K562 (cell line): ENCODE measurements around the gene HCFC1R1. TPM values are rescaled to one million over a fixed set of nuclear protein-coding genes. Genes with fewer than 3 reads are reported as not detected.

ENCODE experiments used
- ARID2 ChIP-seq: fragments of 450-650 bp; IDR thresholded peaks from 2 replicates; pipeline ENCODE4 v1.6.1; 2017; ENCODE audit warnings: antibody characterized with exemption, mild to moderate bottlenecking
- ASH1L ChIP-seq: fragments of 450-650 bp; IDR thresholded peaks from 2 replicates; pipeline ENCODE4 v1.6.1; 2018; ENCODE audit warnings: borderline replicate concordance, mild to moderate bottlenecking, low read depth; ENCODE audit not compliant: partially characterized antibody
- ELF4 ChIP-seq: fragments of 450-650 bp; formaldehyde crosslinking; IDR thresholded peaks from 2 replicates; pipeline ENCODE4 v1.4.0; 2022; ENCODE audit warnings: missing genetic modification characterization
- ESRRA ChIP-seq: fragments of 450-650 bp; IDR thresholded peaks from 2 replicates; pipeline ENCODE4 v1.6.1; 2014; ENCODE audit warnings: low read depth, mild to moderate bottlenecking, moderate library complexity, borderline replicate concordance
- KAT7 ChIP-seq: sonication (generic); formaldehyde crosslinking; IDR thresholded peaks from 2 replicates; pipeline ENCODE4 v1.8.0; 2022; ENCODE audit warnings: missing genetic modification reagents, mild to moderate bottlenecking, borderline replicate concordance
- NEUROD1 ChIP-seq: fragments of 150-350 bp; IDR thresholded peaks from 2 replicates; pipeline ENCODE4 v1.6.1; 2014; ENCODE audit warnings: borderline replicate concordance, low read length, low read depth; ENCODE audit not compliant: partially characterized antibody
- NFYB ChIP-seq: IDR thresholded peaks from 2 replicates; pipeline ENCODE4 v1.6.1; 2011; ENCODE audit warnings: mild to moderate bottlenecking, moderate library complexity; ENCODE audit not compliant: insufficient read length; ENCODE audit errors: extremely low read depth
- SNIP1 ChIP-seq: fragments of 450-650 bp; IDR thresholded peaks from 2 replicates; pipeline ENCODE4 v1.7.1; 2017; ENCODE audit warnings: low read depth, mild to moderate bottlenecking
- SREBF1 ChIP-seq: fragments of 150-350 bp; IDR thresholded peaks from 2 replicates; pipeline ENCODE4 v1.6.1; 2014; ENCODE audit warnings: antibody characterized with exemption, low read depth, low read length, borderline replicate concordance
- U2AF2 ChIP-seq: fragments of 200-400 bp; formaldehyde crosslinking; optimal IDR thresholded peaks from 2 replicates; pipeline ENCODE3; 2017; ENCODE audit warnings: low read depth, mild to moderate bottlenecking, low read length
- ZNF311 ChIP-seq: fragments of 250-450 bp; sonication (Bioruptor Pico); IDR thresholded peaks from 2 replicates; pipeline ENCODE4 v1.4.0; 2020; ENCODE audit warnings: mild to moderate bottlenecking, moderate library complexity
- ZNF347 ChIP-seq: fragments of 450-650 bp; formaldehyde crosslinking; IDR thresholded peaks from 2 replicates; pipeline ENCODE4 v1.4.0; 2020; ENCODE audit warnings: low read depth, mild to moderate bottlenecking, moderate library complexity
- polyA plus RNA-seq, 8 experiments: library from polyadenylated mRNA; depleted of rRNA in 4 of 8; stranded (reverse) in 5 of 8; unstranded in 3 of 8; fragments of >200 nt; fragmentation: Nextera tagmentation in 2 of 8; fragmentation: Illumina TruSeq in 1 of 8; extraction: Ambion mirVana in 2 of 8; extraction: Trizol in 1 of 8; gene quantifications; 2 replicates each; pipeline versions ENCODE4 v1.2.1 to v1.2.3, GENCODE V29; 2011 to 2014; ENCODE audit warnings: inconsistent platforms in 1 of 8, missing spikeins in 1 of 8
- total RNA-seq, 7 experiments: library from RNA; depleted of rRNA in 6 of 7; stranded (reverse); fragments of >200 nt in 6 of 7; fragmentation: Illumina TruSeq in 2 of 7; extraction: Trizol in 2 of 7; gene quantifications; 2 replicates each; pipeline versions ENCODE4 v1.2.1 to v1.2.3, GENCODE V29; 2011 to 2021; ENCODE audit warnings: low replicate concordance in 1 of 7
- TF ChIP-seq, protein P1 (sequence below), 2 experiments: fragments of 450-650 bp; formaldehyde crosslinking in 1 of 2; IDR thresholded peaks; 2 replicates each; pipeline versions ENCODE4 v1.4.0 to v1.6.1; 2014 to 2020; ENCODE audit warnings: mild to moderate bottlenecking in 2 of 2, borderline replicate concordance in 1 of 2, low read depth in 1 of 2
- TF ChIP-seq, protein P2 (sequence below), 2 experiments: IDR thresholded peaks in 1 of 2; conservative IDR thresholded peaks in 1 of 2; 2 replicates each; pipeline ENCODE4 v1.6.1; 2016; ENCODE audit warnings: low read depth in 2 of 2, mild to moderate bottlenecking in 1 of 2, missing compliant biosample characterization in 1 of 2, missing genetic modification characterization in 1 of 2, moderate library complexity in 1 of 2
- TF ChIP-seq, protein P3 (sequence below): sonication (generic); formaldehyde crosslinking; IDR thresholded peaks from 2 replicates; pipeline ENCODE4 v1.9.0; 2022; ENCODE audit warnings: mild to moderate bottlenecking, missing genetic modification reagents

The HCFC1R1 gene
- total and polyA plus RNA-seq, 9 of the 15 experiments (the other 6 are each of a cell fraction or from before 2014, with no cell fraction given) = 2.2 to 29.0 (median 11.2) TPM

DNA sequence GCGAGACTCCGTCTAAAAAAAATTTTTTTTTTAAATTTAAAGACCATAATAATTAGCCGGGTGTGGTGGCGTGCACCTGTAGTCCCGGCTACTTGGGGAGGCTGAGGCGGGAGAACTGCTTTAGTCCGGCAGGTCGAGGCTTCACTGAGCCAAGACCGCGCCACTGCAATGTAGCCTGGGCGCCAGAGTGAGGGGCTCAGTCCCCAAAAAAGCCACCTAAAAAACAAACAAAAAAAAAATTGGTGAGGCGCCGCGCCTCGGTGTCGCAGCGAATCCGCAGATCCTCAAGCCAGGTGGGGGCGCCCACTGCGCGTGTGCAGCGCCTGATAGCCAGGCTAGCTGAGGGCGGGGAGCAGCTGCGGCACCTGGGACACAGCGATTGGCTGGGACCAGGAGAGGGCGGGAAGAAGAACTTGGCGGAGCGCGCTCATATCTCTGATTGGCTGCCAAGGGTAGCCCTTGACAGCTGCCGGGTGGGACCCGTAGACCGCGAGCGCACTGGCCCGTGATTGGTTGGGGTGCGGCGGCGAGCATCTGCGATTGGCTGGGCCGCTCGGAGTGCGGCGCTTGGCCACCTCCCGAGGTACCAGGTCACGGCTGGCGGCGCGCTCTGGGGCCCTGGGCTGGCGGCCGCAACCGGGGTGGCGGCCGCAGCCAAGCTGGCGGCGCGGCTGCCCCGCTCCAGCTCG lies 20.0 kb downstream of the HCFC1R1 start (continued):
- TF ChIP-seq ZNF347 (CRISPR knock-in tag) (no peak), ELF4 (CRISPR knock-in tag) (no peak), SNIP1 (no peak), NFYB (peak; percentile 99), ARID2 (peak; percentile 83), U2AF2 (no peak), KAT7 (no peak), SREBF1 (no peak), ASH1L (peak; percentile 93), ZNF311 (CRISPR knock-in tag) (no peak), NEUROD1 (peak; percentile 95), ESRRA (peak; percentile 81; the same call in 1 of the 2 replicates)
- TF ChIP-seq, protein P1, sequence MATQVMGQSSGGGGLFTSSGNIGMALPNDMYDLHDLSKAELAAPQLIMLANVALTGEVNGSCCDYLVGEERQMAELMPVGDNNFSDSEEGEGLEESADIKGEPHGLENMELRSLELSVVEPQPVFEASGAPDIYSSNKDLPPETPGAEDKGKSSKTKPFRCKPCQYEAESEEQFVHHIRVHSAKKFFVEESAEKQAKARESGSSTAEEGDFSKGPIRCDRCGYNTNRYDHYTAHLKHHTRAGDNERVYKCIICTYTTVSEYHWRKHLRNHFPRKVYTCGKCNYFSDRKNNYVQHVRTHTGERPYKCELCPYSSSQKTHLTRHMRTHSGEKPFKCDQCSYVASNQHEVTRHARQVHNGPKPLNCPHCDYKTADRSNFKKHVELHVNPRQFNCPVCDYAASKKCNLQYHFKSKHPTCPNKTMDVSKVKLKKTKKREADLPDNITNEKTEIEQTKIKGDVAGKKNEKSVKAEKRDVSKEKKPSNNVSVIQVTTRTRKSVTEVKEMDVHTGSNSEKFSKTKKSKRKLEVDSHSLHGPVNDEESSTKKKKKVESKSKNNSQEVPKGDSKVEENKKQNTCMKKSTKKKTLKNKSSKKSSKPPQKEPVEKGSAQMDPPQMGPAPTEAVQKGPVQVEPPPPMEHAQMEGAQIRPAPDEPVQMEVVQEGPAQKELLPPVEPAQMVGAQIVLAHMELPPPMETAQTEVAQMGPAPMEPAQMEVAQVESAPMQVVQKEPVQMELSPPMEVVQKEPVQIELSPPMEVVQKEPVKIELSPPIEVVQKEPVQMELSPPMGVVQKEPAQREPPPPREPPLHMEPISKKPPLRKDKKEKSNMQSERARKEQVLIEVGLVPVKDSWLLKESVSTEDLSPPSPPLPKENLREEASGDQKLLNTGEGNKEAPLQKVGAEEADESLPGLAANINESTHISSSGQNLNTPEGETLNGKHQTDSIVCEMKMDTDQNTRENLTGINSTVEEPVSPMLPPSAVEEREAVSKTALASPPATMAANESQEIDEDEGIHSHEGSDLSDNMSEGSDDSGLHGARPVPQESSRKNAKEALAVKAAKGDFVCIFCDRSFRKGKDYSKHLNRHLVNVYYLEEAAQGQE (IDR thresholded peaks at IDR 0.05; ENCODE audit: borderline replicate concordance) = peak; percentile 94
- TF ChIP-seq, protein P1 (CRISPR knock-in tag; IDR thresholded peaks at IDR 0.05; ENCODE audit: low read depth) = no peak
- TF ChIP-seq, protein P2, sequence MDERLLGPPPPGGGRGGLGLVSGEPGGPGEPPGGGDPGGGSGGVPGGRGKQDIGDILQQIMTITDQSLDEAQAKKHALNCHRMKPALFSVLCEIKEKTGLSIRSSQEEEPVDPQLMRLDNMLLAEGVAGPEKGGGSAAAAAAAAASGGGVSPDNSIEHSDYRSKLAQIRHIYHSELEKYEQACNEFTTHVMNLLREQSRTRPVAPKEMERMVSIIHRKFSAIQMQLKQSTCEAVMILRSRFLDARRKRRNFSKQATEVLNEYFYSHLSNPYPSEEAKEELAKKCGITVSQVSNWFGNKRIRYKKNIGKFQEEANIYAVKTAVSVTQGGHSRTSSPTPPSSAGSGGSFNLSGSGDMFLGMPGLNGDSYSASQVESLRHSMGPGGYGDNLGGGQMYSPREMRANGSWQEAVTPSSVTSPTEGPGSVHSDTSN (CRISPR knock-in tag; IDR thresholded peaks at IDR 0.05; ENCODE audit: low read depth) = peak; percentile 31; the same call in 1 of the 2 replicates
- TF ChIP-seq, protein P2 (tag; conservative IDR thresholded peaks at IDR 0.05; ENCODE audit: low read depth) = peak; percentile 94
- TF ChIP-seq, protein P3, sequence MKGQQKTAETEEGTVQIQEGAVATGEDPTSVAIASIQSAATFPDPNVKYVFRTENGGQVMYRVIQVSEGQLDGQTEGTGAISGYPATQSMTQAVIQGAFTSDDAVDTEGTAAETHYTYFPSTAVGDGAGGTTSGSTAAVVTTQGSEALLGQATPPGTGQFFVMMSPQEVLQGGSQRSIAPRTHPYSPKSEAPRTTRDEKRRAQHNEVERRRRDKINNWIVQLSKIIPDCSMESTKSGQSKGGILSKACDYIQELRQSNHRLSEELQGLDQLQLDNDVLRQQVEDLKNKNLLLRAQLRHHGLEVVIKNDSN = peak; percentile 76
